Mucosa of gallbladder (tissue), 1 donor: ENCODE measurements around the gene STX16. TPM values are rescaled to one million over a fixed set of nuclear protein-coding genes. Genes with fewer than 3 reads are reported as not detected.

Experiments used
- DNase-seq: peaks from one replicate; pipeline ENCODE4 v3.0.0-alpha.2; 2020; ENCODE audit warnings: low spot score
- total RNA-seq: library from RNA; stranded (reverse); gene quantifications from one replicate; pipeline ENCODE4 v1.2.1, GENCODE V29; 2021
- donor health status: DM: no; HTN: no; CAD: no.

Gene STX16
- total RNA-seq, 1 donor from 2014 or later, result 63.7 TPM

DNA sequence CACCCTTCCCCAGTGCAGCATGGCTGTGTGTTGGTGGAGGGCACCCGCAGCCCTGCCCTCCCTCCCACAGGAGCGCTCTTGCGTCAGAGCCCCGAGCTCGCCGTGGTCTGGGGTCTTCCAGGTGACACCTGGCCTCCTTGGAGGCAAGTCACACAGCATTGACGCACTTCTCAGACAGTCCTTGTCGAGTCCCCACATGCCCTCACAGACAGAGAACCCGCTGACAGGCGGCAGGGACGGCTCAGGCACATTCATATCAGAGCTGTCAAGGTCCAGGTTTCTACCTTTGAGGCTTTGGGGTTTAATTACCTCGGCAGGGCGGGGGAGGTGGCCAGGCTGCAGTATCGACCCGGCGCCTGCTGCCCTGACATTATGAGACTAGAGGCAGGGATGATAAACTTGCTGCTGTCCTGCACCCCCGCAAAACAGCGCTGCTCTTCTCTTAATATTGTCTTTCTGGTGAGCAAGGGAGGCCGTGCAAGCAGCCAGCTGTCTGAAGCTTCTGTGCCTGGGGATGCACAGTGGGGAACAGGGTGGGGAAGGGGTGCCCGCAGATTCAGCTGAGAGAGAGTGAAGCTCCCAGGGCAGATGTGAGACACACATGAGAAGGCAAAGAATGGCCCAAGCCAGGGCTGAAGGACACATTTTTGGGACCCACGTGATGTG is 46.3 kb downstream of the STX16 start:
- DNase-seq, result no peak

DNA sequence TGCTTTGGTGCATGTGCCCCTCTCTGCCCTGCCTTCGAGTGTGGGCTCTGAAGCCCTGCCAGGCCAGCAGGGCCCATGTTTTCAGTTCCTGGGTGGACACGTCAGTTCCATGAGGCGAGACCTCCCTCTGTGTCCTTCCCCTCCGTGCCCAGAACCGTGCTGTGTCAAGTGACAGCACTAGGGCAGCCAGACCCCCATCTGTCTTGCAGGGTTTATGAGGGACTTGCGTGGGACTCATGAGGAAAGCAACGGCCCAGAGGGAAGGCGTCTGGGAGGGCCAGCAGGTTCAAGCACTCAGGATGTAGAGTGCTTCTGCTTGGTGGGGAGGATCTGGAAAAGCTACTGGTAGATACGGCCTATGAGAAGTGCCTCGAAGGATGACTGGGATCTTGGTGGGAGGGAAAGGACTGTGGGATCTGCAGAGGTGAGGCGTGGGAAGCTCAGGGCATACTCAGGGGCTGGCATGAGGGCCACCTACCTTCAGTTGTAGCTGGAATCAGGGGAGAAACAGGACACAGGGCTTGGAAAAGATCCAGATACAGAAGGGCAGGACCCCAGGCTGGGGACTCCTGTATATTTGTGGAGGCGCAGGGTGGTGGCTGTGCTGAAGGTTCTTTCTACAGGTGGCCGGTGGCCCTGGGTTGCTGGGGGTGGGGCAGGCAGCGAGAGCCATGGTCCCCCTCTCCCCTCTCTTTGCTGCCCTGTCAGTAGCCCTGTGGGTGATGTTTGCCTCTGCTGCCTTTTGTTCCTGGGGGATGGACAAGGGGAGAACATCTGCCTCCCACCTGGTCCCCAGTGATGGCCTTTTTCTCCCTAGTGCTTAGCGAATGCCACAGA is 47.0 kb downstream of the STX16 start:
- no peak for DNase-seq

DNA sequence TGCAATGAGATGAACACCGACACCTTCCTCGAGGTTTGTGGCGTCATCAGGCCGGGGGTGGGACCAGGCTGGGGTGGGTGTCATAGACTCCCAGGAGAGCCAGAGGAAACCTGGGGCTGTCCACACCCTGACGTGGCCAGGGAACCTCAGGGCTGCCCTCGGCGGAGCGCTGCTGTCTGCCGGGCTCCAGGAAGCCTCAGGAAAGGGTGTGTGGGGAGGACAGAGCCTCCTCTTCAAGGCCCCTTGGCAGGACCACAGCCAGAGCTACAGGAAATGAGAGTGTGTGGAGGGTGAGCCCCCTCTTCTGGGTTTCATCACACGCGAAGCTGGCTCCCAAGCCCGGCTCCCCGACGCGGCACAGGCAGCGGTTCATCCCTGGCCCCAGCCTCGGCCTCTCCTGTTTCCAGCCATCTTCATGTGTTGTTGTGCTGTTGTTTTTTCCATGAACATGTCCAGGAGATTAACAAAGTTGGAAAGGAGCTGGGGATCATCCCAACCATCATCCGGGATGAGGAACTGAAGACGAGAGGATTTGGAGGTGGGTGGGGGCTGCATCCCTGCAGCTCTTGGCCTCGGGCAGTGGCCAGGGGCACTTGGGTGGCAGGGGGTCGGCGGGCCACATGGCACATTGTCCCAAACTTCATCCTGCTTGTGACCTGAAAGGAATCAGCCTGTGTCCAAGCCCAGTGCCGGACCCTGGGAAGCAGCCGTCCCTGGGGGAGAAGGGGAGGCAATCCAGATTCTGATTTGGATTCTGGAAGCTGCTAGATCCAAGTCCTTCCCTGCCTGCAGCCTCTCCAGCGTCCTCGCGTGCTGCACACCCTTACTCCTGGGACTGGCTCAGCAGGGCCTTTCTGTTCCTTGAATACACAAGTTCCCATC is 47.9 kb downstream of the STX16 start:
- no peak for DNase-seq

DNA sequence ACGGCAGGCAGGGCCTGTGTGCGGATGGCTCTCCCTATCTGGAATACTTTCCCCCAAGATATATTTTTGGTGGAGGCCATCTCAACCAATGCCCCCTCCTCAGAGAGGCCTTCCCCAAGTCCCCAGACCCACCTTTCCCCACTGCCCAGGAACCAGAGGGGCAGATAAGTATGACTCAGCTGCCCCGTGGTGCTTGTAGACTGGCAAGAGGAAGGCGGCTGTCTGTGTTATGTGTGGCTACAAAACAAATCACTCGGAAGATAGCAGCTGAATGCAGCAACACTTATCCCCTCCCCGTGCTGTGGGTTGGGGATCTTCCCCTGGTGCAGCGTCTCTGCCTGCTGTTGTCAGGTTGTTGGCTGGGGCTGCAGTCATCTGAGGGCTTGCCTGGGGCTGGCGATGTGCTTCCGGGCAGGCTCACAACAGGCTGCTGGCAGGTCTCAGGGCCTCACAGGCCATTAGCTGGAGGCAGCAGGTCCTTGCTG is 48.6 kb downstream of the STX16 start:
- no peak for DNase-seq

DNA sequence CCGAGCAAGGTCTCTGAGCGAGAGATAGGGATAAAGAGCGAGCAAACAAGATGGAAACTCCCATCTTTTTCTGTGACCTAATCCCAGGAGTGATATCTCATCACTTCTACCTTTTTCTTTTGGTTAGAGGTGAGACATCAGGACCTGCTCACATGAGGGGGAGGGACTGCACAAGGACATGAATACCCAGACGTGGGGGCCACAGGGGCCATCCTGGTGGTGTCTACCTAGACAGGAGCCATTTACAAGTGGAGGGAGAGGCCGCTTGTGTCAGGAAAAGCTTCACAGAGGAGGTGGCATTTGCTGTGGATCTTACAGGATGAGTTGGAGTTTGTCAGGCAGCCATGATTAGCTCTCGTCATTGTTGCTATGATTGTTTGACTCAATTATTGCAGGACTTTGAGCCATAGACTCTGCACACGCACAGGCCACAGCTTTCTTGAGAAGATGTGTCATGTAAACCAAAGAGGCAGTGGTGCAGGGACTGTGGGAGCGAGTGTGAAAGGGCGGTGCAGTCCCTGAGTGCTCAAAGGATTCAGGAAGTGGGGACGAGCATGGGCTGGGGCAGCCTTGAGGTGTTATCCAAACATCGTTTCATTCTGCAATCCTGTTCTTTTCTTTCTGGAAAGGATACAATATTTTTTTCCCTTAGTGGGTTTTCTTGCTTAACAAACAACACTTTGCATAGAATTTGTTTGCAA is 49.2 kb downstream of the STX16 start:
- DNase-seq, result no peak

DNA sequence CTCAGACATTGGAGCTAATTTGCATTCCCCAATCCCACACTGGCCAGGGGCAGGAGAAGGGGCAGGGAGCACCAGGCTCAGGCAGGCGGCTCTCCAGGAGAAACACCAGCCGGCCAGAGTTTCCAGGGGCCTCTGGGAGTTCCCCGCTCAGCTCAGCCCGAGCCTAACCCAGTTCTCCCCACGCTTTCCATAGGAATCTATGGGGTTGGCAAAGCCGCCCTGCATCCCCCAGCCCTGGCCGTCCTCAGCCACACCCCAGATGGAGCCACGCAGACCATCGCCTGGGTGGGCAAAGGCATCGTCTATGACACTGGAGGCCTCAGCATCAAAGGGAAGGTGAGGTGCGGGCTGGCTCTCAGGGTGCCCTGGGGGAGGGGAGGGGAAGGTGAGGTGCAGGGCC is 49.7 kb downstream of the STX16 start:
- no peak for DNase-seq

DNA sequence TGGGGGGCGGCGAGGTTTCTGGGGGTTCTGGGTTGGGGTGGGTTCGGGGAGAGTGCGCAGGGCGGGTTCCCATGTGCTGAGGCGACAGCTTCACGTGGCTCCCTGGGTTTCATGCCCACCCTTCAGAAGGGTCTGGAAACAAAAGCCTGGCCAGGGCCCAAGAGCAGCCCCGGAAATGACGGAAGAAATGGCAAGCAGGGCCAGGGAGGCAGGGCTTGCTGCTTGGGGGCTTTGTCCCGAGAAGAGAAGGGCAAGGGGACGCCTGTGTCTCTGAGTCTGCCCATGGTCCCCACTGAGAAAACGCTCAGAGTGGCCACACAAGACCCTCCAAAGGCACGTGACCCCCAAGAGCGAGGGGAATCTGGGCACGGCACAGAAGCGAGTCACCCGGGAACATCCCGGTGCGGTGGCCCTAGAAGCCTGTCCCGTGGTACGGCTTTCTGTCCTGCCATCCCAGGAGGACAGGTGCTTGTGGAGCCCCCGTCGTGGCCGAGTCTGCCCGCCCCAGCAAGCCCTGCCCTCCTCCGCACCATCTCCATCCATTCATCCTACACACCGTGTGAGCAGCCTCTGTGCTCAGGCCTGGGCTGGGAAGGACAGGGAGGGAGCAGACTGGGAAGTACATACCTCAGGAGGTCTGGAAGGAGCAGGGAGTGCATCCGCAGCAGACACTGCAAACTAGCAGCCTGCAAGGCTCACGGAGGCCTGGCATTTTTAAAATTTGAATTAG is 50.5 kb downstream of the STX16 start:
- no peak for DNase-seq

DNA sequence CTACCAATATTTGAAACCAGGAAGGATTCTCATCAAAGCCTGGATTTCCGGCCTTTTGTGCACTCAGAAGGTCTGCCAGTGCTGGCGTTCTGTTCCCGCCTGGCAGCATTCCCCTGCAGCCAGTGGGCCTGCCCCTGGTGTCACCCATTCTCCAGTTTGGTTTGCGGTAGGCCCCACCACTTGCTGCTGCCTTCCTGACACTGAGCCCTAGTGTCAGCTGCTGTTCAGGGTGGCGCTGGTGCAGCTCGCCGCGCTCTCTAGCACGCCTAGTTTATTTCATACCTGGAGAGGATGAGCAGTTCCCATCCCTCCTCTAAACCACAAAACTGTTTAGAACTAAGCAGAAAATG is 51.1 kb downstream of the STX16 start:
- no peak for DNase-seq

DNA sequence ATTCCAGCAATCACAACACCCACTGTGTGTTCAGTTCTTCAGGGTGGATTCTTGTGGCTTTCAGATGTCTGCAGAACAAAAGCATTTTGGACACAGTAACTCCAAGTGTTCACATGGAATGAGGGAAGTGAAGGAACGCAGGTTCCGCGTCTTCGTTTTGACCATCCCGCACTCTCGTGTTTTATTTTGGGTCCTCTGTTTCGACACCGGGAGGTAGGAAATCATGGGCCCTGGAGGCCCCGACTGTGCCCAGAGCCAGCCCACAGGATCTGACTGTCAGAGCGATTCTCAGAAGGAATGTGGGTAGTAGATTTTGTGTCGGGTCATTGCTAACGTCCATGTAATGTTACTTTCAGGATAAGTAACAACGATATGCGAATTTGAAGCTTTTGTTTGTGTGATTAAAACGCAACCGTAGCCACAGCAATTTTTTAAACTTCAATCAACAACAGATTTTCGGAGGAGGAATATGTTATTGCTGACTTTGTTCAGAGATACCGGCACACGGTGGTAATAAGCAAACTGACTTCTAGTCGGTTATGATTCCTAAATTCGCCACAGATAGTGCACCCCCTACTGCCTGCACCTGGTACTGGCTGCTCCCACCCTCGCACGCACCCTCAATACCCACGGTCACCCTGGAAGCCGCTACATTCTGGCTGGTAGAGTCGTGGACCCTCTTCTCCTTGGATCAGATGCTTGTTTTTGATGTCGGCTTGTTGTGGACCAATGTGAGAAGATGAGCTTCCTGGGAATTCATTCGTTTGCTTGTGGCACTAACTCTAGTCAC is 52.0 kb downstream of the STX16 start:
- peak; percentile 9 for DNase-seq

DNA sequence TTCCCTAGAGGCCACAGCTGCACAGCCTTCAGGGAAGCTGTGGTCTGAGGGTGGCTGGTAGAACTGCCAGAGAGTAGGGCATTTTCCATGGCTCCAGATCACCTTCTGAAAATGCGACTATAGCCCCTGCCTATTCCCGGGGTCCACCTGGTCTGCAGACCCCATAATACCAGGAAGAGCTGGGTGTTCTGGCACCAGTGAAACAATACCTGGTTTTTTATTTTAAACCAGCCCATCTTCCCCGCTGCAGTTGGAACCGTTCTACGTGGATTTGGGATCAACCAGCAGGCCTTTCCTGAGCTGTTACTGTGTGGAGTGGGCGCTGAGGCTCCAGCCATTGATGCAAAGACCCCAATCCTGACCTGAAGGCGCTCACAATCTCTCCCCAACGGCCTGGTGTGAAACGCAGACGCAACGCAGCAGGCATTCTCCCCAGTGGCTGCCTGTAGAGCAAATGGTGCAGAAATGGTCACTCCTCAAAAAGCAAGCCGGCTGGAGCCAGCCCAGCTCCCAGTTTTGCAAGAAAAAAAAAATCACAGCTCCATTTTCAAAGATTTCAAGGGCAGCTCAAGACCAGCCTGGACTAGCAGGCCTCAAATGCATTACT is 52.8 kb downstream of the STX16 start:
- DNase-seq, result peak; percentile 7

DNA sequence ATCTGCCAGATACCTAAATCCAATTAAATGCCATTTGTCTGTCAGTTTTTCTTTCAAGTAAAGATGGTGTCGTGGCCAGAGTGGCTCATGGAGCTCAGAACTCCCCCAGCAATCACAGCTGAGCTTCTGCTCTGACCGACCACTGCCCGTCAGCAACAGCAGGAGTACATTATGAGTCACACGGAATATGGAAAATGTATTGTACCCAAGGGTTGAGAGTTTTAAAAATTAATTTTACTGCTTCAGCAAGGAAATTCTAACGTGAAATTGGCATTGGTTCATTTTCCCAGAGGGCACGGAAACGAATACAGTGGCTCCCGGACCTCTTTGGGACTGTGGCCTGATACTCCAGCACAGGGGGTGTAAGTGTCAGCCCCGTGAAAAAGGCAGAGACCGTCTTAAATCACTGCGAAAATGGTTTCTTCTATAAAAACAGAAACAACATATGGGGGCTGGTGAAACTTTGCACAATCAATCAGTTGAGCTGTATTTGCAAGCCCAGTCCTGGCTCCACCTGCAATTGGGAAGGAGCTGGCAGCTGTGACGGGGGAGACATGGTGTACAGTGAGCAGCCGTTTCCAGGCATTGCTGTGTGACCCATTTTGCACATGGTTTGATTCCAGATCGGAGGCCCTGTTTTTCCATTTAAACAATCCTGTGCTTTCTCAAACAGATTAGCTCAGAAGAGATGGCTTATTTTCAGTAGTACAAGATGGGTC is 54.3 kb downstream of the STX16 start:
- DNase-seq, result peak; percentile 10

DNA sequence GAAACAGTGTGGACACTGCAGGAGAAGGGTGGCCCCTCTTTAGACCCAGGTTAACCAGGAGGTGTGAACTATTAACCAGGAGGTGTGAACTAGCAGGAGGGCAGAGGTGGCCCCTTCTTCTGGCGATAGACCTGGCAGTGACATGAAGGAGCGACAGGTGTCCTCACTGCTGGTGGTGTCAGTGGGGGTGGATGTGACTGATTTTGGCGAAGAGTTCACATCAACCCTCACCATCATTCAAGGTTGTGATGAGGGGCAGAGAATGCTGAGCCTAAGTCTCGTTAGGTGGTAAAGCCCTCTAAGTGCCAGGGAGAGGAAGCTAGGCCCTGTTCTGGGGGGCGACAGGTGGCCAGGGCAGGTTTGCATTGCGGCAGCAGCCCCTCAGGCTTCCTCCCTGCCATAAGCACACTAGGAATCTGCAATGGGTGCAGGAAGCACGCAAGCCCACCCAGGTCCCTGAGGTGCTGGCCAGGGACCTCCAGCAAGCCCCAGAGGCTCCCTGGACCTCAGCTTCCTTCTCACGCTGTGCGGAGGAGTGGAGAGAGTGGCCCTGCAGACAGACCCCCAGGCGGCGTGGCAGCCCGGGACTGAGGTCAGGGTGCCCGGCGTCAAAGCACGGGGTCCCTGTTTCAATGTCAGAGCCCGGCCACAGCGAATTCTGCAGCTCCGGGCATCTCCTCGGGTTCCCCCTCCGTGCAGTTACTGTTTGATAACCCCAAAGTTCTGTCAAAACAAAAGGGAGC is 55.2 kb downstream of the STX16 start:
- peak; percentile 7 for DNase-seq

DNA sequence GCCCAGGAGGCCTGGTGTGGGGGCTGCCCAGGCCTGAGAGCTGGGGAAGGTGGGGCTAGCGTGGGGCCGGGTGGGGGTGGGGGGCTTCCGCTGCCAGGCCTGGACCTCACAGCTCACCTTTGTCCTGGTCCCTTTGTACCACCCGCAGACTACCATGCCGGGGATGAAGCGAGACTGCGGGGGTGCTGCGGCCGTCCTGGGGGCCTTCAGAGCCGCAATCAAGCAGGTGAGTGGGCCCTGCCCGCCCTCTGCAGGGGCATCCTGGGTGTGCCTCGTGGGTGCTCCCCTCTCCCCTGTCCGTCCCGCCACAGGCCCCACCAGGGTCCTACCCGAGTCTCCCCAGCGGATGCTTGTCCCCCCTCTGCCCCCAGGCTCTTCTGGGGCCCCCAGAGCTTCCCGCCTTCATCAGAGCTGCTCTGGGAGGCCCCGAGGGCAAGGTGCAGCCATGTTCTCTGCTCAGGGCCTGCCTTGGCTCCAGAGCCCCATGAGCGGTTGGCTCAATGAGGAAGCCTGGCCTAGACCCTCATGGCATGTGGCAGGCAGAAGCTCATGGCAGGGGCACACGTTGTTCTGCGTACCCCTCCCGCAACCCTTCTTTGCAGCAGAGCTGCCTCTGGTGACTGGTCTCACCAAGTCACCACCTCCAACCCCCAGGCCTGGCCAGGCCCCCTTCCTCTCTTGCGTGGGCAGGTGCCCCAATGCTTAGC is 56.0 kb downstream of the STX16 start:
- peak; percentile 7 for DNase-seq

DNA sequence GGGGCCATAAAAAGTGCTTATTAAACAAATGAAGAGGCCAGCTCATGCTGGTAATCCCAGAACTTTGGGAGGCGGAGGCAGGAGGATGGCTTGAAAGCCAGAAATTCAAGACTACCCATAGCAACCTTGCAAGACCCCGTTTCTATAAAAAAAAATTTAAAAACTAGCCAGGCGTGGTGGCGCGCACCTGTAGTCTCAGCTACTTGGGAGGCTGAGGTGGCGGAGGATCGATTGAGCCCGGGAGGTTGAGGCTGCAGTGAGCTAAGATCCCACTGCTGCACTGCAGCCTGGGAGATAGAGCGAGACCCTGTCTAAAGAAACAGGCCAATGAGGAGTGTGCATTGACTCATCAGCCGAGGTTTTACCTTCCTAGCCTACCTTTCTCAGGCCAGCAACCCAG is 56.7 kb downstream of the STX16 start:
- peak; percentile 3 for DNase-seq

DNA sequence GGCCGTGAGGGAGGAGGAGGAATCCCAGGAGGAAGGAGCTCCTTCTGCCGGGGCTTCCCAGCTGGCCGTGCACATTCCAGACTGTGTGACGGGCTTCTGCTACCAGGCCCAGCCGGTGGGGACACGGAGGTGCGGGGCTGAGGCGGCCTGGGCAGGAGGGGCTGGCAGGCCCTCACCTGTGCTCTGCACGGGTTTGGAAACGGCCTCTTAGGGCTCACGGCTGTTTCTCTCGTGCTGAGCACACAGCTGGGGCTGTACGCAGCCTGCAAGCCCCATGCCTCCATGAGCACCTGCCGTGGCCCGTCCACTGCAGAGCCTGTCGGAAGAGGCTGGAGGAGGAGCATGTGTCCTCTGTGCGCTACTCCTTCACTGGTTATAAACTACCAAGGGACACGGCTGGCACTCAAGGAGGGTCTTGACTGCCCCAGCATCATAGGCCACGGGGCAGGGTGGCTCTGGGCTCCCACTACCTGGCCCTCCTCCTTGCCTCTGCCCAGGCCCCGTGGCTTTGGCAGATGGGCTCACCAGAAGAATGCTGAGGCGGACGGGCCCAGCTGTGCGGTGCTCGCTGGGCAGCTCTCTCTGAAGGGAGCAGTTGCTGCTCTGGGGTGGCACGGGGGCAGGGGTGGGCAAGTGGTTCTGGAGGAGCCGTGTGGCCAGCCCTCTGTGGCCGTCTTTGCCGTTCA is 57.3 kb downstream of the STX16 start:
- peak; percentile 9 for DNase-seq

DNA sequence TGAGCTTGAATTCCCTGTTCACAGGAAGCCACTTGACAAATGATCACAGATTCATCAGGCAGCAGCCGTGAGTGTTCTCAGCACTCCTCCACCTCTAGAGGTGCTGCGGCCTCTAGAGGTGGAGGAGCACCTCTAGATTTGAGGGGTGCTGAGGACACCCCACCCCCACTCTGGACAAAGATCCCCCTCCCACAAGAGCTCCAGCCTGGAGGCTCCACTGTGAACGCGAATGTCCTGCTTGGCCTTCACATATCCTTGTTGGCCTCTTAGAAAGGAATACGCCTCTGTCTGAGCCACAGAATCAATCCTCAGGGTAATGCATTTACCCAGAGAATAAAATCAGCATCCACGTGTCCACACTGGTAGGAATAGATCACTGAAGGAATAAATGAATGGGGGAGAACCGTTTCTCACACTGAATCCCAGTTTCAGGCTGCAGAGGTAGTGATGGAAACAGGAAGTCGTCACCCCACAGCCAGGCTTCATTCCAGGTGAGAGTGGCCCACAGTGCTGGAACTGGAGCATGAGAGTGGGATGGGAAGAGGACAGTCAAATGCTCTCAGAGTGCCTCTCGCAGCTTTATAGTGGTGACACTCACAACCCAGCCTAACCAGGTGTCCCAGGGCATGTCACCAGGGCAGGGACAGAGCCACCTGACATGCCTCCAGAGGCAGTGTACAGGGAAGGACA is 58.1 kb downstream of the STX16 start:
- peak; percentile 5 for DNase-seq

DNA sequence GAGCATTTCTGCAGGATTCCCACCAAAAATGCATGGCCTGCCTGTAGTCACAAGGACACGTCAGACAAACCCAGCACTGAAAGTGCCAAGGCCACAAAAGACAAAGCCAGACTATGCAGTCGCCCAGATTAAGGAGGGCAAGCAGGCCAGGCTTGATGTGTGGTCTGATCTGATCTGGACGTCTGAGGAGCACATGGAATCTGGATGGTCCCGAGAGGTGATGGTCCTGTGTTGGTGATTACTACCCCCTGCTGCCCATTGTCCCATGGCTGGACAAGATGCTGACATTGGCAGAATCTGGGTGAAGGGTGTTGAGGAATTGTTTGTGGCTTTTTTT is 58.6 kb downstream of the STX16 start:
- DNase-seq, result peak; percentile 4
